Stromal cell of bone marrow (primary cell): ENCODE data around the gene KDELR1.
A peak's percentile ranks its signal among the peaks of the same experiment; 100 is the strongest.

Source experiments
- DNase-seq: peaks from one replicate; pipeline ENCODE4 v3.0.0-alpha.2; 2012; ENCODE audit warnings: low read depth

The KDELR1 gene

DNA sequence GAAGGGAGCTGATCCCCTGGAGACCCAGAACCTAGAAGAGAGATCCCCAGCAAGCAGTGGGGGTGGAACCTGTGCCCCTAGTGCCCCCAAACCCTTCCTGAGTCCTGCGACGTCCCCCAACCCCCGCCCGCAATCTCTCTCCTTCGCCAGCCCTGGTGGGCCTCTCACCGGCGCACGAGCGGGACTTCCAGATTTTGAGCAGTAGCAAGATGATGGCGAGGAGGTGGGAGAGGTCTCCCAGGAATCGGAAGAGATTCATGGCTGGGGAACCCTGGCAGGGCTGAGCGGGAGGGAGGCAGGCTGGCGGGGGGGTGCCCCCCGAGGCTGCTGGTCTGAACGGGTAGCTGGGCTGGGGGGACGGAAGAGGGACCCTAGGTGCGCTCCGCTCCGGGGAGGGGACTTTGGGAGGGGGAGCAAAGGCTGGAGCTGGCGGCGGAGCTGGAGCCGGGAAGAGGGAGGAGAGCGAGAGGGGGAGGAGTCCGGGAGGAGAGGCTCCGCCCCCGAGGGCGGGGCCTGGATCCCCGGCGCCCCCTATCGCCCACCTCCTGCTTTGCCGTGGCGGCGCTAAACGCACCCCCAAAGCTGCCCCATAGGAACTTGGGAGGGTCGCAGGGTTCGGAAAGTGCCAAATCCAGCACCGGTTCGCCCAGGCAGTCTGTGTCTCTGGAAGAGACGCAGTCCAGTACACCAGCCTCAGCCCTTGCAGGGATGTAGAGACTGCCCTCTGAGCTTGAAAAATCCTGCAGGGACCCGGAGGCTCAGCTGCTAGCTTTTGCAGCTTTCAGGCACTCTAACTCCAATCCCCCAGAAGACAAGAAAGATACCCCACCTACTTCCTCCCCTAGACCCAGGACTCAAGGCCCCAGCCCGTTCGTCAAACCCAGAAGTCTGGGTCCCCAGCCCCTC is at the start of gene KDELR1:
Gene KDELR1 (minus strand): TSS at position 452 of the 906 bp plus-strand sequence. CDS start 193 bp downstream, at position 259.
- peak; percentile 39 for DNase-seq

DNA sequence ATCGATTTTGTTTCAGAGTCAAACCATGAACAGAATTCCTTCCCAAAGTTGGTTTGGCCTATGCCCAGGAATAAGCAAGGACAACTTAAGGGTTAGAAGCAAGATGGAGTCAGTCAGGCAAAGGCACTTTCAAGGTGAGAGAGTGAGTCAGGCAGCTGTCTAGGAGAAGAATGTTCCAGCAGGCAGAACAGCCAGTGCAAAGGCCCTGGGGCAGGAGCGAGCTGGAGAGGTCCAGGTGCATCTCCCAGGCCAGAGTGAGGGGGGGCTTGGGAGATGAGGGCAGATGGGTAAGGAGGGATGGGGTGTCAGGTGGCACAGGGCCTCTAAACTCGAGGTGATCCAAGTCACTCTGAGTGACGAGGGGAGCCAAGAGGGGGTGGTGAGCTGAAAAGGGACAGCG is 45.2 kb upstream of the KDELR1 start:
- no peak for DNase-seq

DNA sequence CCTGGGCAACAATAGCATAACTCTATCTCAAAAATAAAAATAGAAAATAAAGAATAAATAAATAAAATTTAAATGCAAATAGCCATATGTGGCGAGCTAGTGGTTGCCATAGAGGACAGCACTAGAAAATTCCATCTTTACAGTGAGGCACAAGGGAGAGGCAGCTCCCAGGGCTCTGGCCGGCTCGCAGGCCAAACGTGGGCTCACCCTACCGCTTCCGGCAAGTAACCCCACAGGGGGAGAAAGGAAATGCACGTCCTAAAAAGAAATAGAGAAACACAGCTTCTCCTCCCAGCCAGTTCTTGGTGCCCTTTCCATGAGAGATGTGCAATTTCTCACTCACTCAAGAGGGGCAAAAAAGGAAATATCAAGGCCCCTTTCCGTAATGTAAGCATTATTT is 42.0 kb upstream of the KDELR1 start:
- DNase-seq, result no peak

- no peak for DNase-seq
Observed at GRCh38 chr19:48428670-48429069, 37.3 kb upstream of the KDELR1 start.

- DNase-seq, result no peak
Observed at GRCh38 chr19:48424694-48425219, 33.4 kb upstream of the KDELR1 start.

DNA sequence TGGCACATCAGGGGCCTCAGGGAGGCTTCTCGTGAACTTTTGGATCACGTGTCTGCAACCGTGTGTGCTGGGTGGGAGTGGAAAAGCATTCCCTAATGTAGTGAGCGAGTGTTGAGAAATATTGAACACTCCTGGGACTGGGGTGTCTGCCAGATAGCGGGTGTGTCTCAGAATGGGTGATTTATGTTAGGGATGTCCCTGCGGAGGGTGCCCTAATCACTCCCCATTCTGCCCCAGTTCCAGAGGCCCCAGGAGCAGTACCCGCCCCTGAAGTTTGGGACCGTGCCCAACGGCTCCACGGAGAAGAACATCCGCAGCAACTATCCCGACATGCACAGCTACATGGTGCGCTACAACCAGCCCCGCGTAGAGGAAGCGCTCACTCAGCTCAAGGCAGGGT is 30.2 kb upstream of the KDELR1 start:
- DNase-seq, result no peak

- DNase-seq, result no peak
Observed at GRCh38 chr19:48419158-48419920, 28.0 kb upstream of the KDELR1 start.

DNA sequence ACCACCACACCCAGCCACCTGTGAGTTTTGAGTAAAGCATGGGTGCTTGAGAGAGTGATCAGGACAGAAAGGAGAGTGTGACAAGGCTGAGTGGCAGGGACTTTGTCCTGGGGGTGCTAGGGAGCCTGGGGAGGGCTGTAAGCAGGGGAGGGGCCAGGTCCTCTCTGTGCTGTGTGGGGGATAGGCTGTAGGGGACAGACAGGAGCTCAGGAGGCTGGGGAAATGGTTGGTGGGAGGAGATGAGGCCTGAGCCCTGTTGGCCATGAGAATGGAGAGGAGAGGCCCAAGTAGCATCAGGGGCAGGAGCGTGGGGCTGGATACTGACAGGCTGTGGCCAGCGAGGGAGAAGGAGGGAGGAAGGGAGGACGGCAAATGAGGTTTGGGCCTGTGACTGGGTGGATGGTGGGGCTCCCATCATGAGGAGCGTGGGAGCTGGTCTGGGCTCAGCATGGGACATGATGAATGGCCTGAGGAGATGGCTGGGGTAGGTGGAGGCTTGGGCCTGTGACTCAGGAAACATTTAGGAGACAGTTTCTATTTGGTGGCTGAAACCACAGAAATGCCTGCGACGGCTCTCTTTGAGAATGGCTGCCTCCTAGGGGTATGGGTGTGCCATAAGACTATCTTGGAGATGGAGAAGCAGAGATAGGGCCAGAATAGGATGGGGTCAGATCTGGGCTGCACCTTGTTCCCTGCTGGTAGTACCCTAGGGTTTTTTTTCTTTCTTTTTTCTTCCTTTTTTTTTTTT is 27.1 kb upstream of the KDELR1 start:
- DNase-seq, result no peak

- no peak for DNase-seq
Observed at GRCh38 chr19:48417421-48417820, 26.1 kb upstream of the KDELR1 start.

DNA sequence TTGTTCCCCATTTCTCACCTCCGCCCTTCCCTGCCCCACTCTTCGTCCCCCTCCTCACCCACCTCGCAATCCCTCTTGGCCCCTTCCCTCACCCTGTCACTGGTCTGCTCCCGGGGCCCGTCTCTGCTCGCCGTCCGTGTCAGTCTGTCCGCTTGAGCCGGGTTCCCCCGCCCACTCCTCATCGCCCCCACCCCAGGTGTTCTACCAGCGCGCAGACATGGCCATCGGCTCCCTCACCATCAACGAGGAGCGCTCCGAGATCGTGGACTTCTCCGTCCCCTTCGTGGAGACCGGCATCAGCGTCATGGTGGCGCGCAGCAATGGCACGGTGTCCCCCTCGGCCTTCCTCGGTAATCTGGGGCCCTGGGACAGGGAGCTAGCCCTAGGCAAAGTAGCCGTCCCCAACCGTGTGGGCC is 24.5 kb upstream of the KDELR1 start:
- no peak for DNase-seq

- DNase-seq, result no peak
Observed at GRCh38 chr19:48415395-48415794, 24.0 kb upstream of the KDELR1 start.

DNA sequence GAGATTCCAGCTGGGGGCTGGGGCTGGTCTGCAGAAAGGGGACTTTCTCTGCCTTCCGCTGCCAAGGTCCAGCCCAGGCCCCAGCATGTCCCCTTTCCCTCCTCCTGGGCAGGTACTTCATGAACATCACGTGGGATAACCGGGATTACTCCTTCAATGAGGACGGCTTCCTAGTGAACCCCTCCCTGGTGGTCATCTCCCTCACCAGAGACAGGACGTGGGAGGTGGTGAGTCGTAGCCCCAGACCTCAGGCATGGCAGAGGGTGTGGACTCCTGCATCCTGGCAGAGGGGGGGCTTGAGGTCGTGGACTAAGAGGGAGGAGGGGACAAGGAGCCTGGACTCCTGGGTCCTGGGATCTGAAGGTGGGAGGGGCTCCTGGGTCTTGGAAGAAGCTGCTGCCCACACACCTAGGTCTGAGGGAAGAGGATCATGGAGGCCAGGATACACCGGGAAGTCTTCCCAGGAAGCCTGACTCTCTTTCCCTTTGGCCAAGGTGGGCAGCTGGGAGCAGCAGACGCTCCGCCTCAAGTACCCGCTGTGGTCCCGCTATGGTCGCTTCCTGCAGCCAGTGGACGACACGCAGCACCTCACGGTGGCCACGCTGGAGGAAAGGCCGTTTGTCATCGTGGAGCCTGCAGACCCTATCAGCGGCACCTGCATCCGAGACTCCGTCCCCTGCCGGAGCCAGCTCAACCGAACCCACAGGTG is 22.7 kb upstream of the KDELR1 start:
- no peak for DNase-seq

- DNase-seq, result no peak
Observed at GRCh38 chr19:48405850-48406249, 14.5 kb upstream of the KDELR1 start.

DNA sequence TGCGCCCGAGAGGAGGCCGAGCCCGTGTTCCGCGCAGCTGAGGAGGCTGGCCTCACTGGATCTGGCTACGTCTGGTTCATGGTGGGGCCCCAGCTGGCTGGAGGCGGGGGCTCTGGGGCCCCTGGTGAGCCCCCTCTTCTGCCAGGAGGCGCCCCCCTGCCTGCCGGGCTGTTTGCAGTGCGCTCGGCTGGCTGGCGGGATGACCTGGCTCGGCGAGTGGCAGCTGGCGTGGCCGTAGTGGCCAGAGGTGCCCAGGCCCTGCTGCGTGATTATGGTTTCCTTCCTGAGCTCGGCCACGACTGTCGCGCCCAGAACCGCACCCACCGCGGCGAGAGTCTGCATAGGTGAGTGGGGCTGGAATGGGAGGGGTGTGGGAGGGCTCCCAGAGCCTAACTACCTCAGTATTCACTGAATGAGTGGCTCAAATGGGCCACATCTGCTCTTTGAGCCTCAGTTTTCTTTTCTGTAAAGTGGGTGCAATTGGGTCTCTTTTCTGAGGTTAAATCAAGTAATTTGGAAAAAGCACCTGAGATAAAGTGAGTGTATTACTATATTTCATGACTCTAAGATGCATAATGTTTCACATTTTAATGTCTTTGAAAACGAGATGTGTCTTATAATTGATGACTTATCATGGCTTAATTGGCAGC is 13.8 kb upstream of the KDELR1 start:
- DNase-seq, result no peak

- DNase-seq, result no peak
Observed at GRCh38 chr19:48403606-48404005, 12.3 kb upstream of the KDELR1 start.

- DNase-seq, result no peak
Observed at GRCh38 chr19:48401287-48401686, 9.9 kb upstream of the KDELR1 start.

- peak; percentile 73 for DNase-seq
Observed at GRCh38 chr19:48400018-48400742, 8.8 kb upstream of the KDELR1 start.

- DNase-seq, result no peak
Observed at GRCh38 chr19:48398375-48399235, 7.3 kb upstream of the KDELR1 start.

- DNase-seq, result no peak
Observed at GRCh38 chr19:48398102-48398374, 6.7 kb upstream of the KDELR1 start.
